ENCODE results near the gene SLC4A8. TPM values are rescaled to one million over a fixed set of nuclear protein-coding genes. Genes with fewer than 3 reads are reported as not detected.

Gene SLC4A8
- total RNA-seq, 4 donors from 2014 or later: 0.04 to 0.22 (median 0.15) TPM

- TF ChIP-seq CTCF (IDR thresholded peaks at IDR 0.05): no peak
- Histone ChIP-seq H3K27me3 (peaks cover 0 to 48% (median 0%) of the 10 kb centered on the region in 4 donors), H3K4me3 (no peak overlapping the region), H3K4me1 (no peaks in the 10 kb centered on the region), H3K27ac (no peak overlapping the region), H3K9me3 (no peaks in the 10 kb centered on the region), H3K36me3 (no peaks in the 10 kb centered on the region)
- intact Hi-C loops (cut with DNase I): no loop called here
- 10 to 21% methylated on average over 1 of the region's 1 CpG for WGBS, 2 donors
- no peak for DNase-seq
Observed at GRCh38 chr12:51434305-51434704, 9.7 kb downstream of the SLC4A8 start.

- H3K9me3 ChIP-seq: no peaks in the 10 kb centered on the region
- 67 to 88% methylated on average over 1 of the region's 1 CpG for WGBS, 2 donors
Observed at GRCh38 chr12:51437431-51437830, 12.8 kb downstream of the SLC4A8 start.

DNA sequence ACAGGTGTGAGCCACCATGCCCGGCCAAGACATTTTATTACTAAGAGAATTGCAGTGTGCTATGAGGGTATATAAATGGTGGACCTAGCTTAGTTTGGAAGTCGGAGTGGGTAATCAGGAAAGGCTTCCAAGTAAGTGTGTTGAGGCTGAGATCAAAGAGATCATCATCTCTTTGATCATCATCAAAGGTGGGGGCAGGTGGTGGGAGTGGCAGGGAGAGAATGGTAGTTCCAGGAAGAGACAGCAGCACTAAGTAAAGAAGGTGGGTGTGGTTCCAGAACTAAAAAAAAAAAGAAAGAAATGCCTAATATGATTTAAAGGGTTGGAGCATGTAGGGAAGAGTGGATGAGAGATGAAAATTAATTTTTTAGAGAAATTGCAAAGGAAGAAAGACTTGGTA, 14.7 kb downstream of the SLC4A8 start:
- TF ChIP-seq POLR2A (IDR thresholded peaks at IDR 0.05) (no peak), CTCF (IDR thresholded peaks at IDR 0.05) (no peak)

More at GRCh38 chr12:51437431-51437830, 12.8 kb downstream of the SLC4A8 start:
- Histone ChIP-seq H3K27me3 (peaks cover 0 to 47% (median 0%) of the 10 kb centered on the region in 4 donors), H3K4me1 (no peaks in the 10 kb centered on the region), H3K4me3 (no peak overlapping the region), H3K27ac (no peak overlapping the region), H3K36me3 (no peaks in the 10 kb centered on the region)
- intact Hi-C loops (cut with DNase I): no loop called here
- TF ChIP-seq CTCF (IDR thresholded peaks at IDR 0.05): no peak
- DNase-seq: no peak

GRCh38 chr12:51441583-51441982, 17.0 kb downstream of the SLC4A8 start:
- intact Hi-C loops (cut with DNase I): no loop called here
- Histone ChIP-seq H3K4me1 (no peaks in the 10 kb centered on the region), H3K27me3 (peaks cover 0 to 55% (median 0%) of the 10 kb centered on the region in 4 donors), H3K27ac (no peak overlapping the region), H3K36me3 (no peaks in the 10 kb centered on the region), H3K9me3 (no peaks in the 10 kb centered on the region), H3K4me3 (no peak overlapping the region)
- WGBS, 2 donors: 26 to 29% methylated on average over 3 of the region's 3 CpGs
- TF ChIP-seq CTCF (IDR thresholded peaks at IDR 0.05): no peak
- TF ChIP-seq POLR2A (IDR thresholded peaks at IDR 0.05): no peak
- no peak for DNase-seq

More for the DNA sequence above, 14.7 kb downstream of the SLC4A8 start:
- Histone ChIP-seq H3K36me3 (no peaks in the 10 kb centered on the region), H3K27ac (no peak overlapping the region), H3K4me1 (no peaks in the 10 kb centered on the region), H3K9me3 (no peaks in the 10 kb centered on the region), H3K27me3 (peaks cover 0 to 48% (median 0%) of the 10 kb centered on the region in 4 donors), H3K4me3 (no peak overlapping the region)
- intact Hi-C loops (cut with DNase I): no loop called here
- no peak for DNase-seq
- WGBS, 2 donors: 79 to 80% methylated on average over 2 of the region's 2 CpGs

GRCh38 chr12:51442324-51442723, 17.7 kb downstream of the SLC4A8 start:
- DNase-seq: no peak
- 57 to 73% methylated on average over 4 of the region's 4 CpGs for WGBS, 2 donors
- peaks cover 0 to 60% (median 0%) of the 10 kb centered on the region in 4 donors for H3K27me3 ChIP-seq

More at GRCh38 chr12:51442324-51442723, 17.7 kb downstream of the SLC4A8 start:
- no peak overlapping the region for H3K4me3 ChIP-seq
- intact Hi-C loops (cut with DNase I): no loop called here
- no peaks in the 10 kb centered on the region for H3K36me3 ChIP-seq
- no peak for TF ChIP-seq CTCF (IDR thresholded peaks at IDR 0.05)
- TF ChIP-seq POLR2A (IDR thresholded peaks at IDR 0.05): no peak
- no peaks in the 10 kb centered on the region for H3K4me1 ChIP-seq
- no peak overlapping the region for H3K27ac ChIP-seq
- H3K9me3 ChIP-seq: no peaks in the 10 kb centered on the region

Measured in esophagus squamous epithelium (tissue), 5 donors.